SU-DHL-6 (cell line): ENCODE measurements around the gene TRMT44.

Experiments used
- EZH2phosphoT487 ChIP-seq: fragments of 200-600 bp; sonication (generic), shearing (Covaris generic); conservative IDR thresholded peaks from 2 replicates; pipeline ENCODE4 v1.6.1; 2018; ENCODE audit warnings: mild to moderate bottlenecking, antibody characterized with exemption, low read length, moderate library complexity, mixed read lengths
- TF ChIP-seq, protein P1 (sequence below): fragments of 200-600 bp; sonication (generic); IDR thresholded peaks from one replicate; pipeline ENCODE4 v1.5.1; 2017; ENCODE audit warnings: antibody characterized with exemption, mild to moderate bottlenecking, low read length, moderate library complexity; ENCODE audit not compliant: insufficient read depth, poor library complexity, severe bottlenecking

DNA sequence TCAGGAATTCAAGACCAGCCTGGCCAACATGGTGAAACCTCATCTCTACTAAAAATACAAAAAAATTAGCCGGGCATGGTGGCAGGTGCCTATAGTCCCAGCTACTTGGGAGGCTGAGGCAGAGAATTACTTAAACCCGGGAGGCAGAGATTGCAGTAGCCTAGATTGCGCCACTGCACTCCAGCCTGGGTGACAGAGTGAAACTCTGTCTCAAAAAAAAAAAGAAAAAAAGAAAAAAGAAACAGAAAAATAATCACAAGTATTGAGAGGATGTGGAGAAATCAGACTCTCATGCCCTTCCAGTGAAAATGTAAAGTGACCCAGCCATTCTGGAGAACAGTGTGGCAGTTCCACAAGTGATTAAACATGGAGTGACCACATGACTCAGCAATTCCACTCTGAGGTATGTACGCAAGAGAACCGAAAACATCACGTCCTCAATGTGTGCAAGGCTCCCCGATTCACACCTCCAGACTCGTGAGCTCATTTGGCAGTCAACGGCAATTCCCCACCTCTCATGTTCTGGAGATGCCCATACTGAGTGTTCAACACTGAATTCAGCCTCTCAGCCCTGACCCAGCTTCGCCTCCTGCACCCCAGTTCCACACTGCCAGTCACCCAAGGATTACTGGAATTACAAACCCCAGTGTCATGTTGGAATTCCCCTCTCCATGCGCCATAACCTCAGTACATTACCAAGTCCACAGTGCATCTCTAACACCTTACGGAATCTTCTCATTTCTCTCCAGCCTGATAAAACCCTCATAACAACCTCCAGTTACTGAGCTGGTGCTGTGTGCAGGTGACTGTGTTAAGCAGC lies 21.1 kb upstream of the TRMT44 start:
- no peak for TF ChIP-seq EZH2phosphoT487
- TF ChIP-seq, protein P1, sequence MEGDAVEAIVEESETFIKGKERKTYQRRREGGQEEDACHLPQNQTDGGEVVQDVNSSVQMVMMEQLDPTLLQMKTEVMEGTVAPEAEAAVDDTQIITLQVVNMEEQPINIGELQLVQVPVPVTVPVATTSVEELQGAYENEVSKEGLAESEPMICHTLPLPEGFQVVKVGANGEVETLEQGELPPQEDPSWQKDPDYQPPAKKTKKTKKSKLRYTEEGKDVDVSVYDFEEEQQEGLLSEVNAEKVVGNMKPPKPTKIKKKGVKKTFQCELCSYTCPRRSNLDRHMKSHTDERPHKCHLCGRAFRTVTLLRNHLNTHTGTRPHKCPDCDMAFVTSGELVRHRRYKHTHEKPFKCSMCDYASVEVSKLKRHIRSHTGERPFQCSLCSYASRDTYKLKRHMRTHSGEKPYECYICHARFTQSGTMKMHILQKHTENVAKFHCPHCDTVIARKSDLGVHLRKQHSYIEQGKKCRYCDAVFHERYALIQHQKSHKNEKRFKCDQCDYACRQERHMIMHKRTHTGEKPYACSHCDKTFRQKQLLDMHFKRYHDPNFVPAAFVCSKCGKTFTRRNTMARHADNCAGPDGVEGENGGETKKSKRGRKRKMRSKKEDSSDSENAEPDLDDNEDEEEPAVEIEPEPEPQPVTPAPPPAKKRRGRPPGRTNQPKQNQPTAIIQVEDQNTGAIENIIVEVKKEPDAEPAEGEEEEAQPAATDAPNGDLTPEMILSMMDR, result no peak
